ENCODE data around the gene EXD2.

Gene EXD2

GRCh38 chr14:69153152-69153872 lies 38.0 kb upstream of the EXD2 start:
- Histone ChIP-seq H4K91ac (ENCODE audit: low read depth, low read length, poor library complexity) (no peak overlapping the region), H2BK15ac (ENCODE audit: low read length) (peak overlapping the region; percentile 37), H2BK12ac (ENCODE audit: low read length) (no peak overlapping the region), H4K8ac (ENCODE audit: low read depth, low read length) (no peak overlapping the region), H3K9ac (ENCODE audit: low read depth, low read length, poor library complexity) (peak overlapping the region; percentile 82), H3K79me1 (ENCODE audit: low read depth, low read length) (peaks cover 3% of the 10 kb centered on the region), H2AK5ac (ENCODE audit: low read depth, low read length) (no peak overlapping the region), H2AFZ (ENCODE audit: low read length) (peak overlapping the region; percentile 95), H2BK5ac (ENCODE audit: low read length) (peak overlapping the region; percentile 97), H3K14ac (ENCODE audit: low read length) (no peak overlapping the region), H3K9me3 (replicated peaks in 1 of 2; ENCODE audit: control insufficient read depth in 2 of 2, insufficient read depth in 1 of 2, low read depth in 1 of 2, low read length in 2 of 2) (no peaks in the 10 kb centered on the region), H3K18ac (ENCODE audit: low read length) (peak overlapping the region; percentile 96), H3K27me3 (ENCODE audit: control insufficient read depth in 3 of 3, insufficient read depth in 3 of 3, low read depth in 1 of 3, low read length in 3 of 3) (peaks cover 0 to 3% (median 0%) of the 10 kb centered on the region in 3 experiments), H3K23ac (ENCODE audit: low read depth, low read length, poor library complexity) (peak overlapping the region; percentile 86), H3K36me3 (replicated peaks in 1 of 2; ENCODE audit: control insufficient read depth in 2 of 2, insufficient read depth in 2 of 2, low read length in 2 of 2) (peaks cover 2 to 24% of the 10 kb centered on the region in 2 donors), H3K4me2 (ENCODE audit: insufficient read depth, low read length, poor library complexity, severe bottlenecking) (peak overlapping the region; percentile 74), H2BK120ac (ENCODE audit: low read depth, low read length) (no peak overlapping the region), H3K4me1 (ENCODE audit: control insufficient read depth in 2 of 2, insufficient read depth in 1 of 2, low read depth in 1 of 2, low read length in 2 of 2) (peaks cover 1 to 5% of the 10 kb centered on the region in 2 donors), H3K27ac (replicated peaks; ENCODE audit: low read length) (peak overlapping the region; percentile 97), H3K4me3 (ENCODE audit: low read length in 2 of 2) (peak overlapping the region; percentile 86 to 87), H3K4ac (ENCODE audit: low read length) (no peak overlapping the region)
- DNase-seq (ENCODE audit: low spot score) = peak; percentile 87
- no CpG with 5 or more reads among the region's 72 CpGs for WGBS, 2 donors (ENCODE audit: extremely low coverage in 2 of 2, insufficient read length in 2 of 2, insufficient replicate concordance in 1 of 2)

- H2AK5ac ChIP-seq (ENCODE audit: low read depth, low read length) = no peak overlapping the region
- H2BK12ac ChIP-seq (ENCODE audit: low read length) = no peak overlapping the region
- H2BK120ac ChIP-seq (ENCODE audit: low read depth, low read length) = no peak overlapping the region
- H3K4me3 ChIP-seq (ENCODE audit: low read length in 2 of 2) = peak overlapping the region; percentile 86 to 87
- H3K14ac ChIP-seq (ENCODE audit: low read length) = no peak overlapping the region
- no peak for DNase-seq (ENCODE audit: low spot score)
- peak overlapping the region; percentile 95 for H2AFZ ChIP-seq (ENCODE audit: low read length)
- H3K4ac ChIP-seq (ENCODE audit: low read length) = no peak overlapping the region
- H3K79me1 ChIP-seq (ENCODE audit: low read depth, low read length) = peaks cover 3% of the 10 kb centered on the region
- H3K27ac ChIP-seq (replicated peaks; ENCODE audit: low read length) = no peak overlapping the region
- no peak overlapping the region for H2BK15ac ChIP-seq (ENCODE audit: low read length)
- no peak overlapping the region for H4K91ac ChIP-seq (ENCODE audit: low read depth, low read length, poor library complexity)
- no peak overlapping the region for H2BK5ac ChIP-seq (ENCODE audit: low read length)
- no peak overlapping the region for H3K23ac ChIP-seq (ENCODE audit: low read depth, low read length, poor library complexity)
- H3K4me1 ChIP-seq (ENCODE audit: control insufficient read depth in 2 of 2, insufficient read depth in 1 of 2, low read depth in 1 of 2, low read length in 2 of 2) = peaks cover 1 to 5% of the 10 kb centered on the region in 2 donors
- peaks cover 0 to 3% (median 0%) of the 10 kb centered on the region in 3 experiments for H3K27me3 ChIP-seq (ENCODE audit: control insufficient read depth in 3 of 3, insufficient read depth in 3 of 3, low read depth in 1 of 3, low read length in 3 of 3)
- H3K4me2 ChIP-seq (ENCODE audit: insufficient read depth, low read length, poor library complexity, severe bottlenecking) = peak overlapping the region; percentile 74
- H3K9ac ChIP-seq (ENCODE audit: low read depth, low read length, poor library complexity) = no peak overlapping the region
- no peaks in the 10 kb centered on the region for H3K9me3 ChIP-seq (replicated peaks in 1 of 2; ENCODE audit: control insufficient read depth in 2 of 2, insufficient read depth in 1 of 2, low read depth in 1 of 2, low read length in 2 of 2)
- H3K18ac ChIP-seq (ENCODE audit: low read length) = no peak overlapping the region
- peaks cover 0 to 19% of the 10 kb centered on the region in 2 donors for H3K36me3 ChIP-seq (replicated peaks in 1 of 2; ENCODE audit: control insufficient read depth in 2 of 2, insufficient read depth in 2 of 2, low read length in 2 of 2)
- WGBS, 2 donors (ENCODE audit: extremely low coverage in 2 of 2, insufficient read length in 2 of 2, insufficient replicate concordance in 1 of 2) = no CpG with 5 or more reads among the region's 13 CpGs
- H4K8ac ChIP-seq (ENCODE audit: low read depth, low read length) = no peak overlapping the region
These were observed 37.4 kb upstream of the EXD2 start for GRCh38 chr14:69153873-69154270.

GRCh38 chr14:69154779-69155178 lies 36.5 kb upstream of the EXD2 start:
- H2BK5ac ChIP-seq (ENCODE audit: low read length) = no peak overlapping the region
- H2AK5ac ChIP-seq (ENCODE audit: low read depth, low read length) = no peak overlapping the region
- no peak for DNase-seq (ENCODE audit: low spot score)
- H3K79me1 ChIP-seq (ENCODE audit: low read depth, low read length) = peaks cover 3% of the 10 kb centered on the region
- no peak overlapping the region for H4K8ac ChIP-seq (ENCODE audit: low read depth, low read length)
- H3K14ac ChIP-seq (ENCODE audit: low read length) = no peak overlapping the region
- no peak overlapping the region for H3K4me2 ChIP-seq (ENCODE audit: insufficient read depth, low read length, poor library complexity, severe bottlenecking)
- H2BK12ac ChIP-seq (ENCODE audit: low read length) = no peak overlapping the region
- H3K9me3 ChIP-seq (replicated peaks in 1 of 2; ENCODE audit: control insufficient read depth in 2 of 2, insufficient read depth in 1 of 2, low read depth in 1 of 2, low read length in 2 of 2) = no peaks in the 10 kb centered on the region
- no peak overlapping the region for H3K9ac ChIP-seq (ENCODE audit: low read depth, low read length, poor library complexity)
- no peak overlapping the region for H2BK120ac ChIP-seq (ENCODE audit: low read depth, low read length)
- no CpG with 5 or more reads among the region's 4 CpGs for WGBS, 2 donors (ENCODE audit: extremely low coverage in 2 of 2, insufficient read length in 2 of 2, insufficient replicate concordance in 1 of 2)
- no peak overlapping the region for H2BK15ac ChIP-seq (ENCODE audit: low read length)
- H3K4me1 ChIP-seq (ENCODE audit: control insufficient read depth in 2 of 2, insufficient read depth in 1 of 2, low read depth in 1 of 2, low read length in 2 of 2) = peaks cover 1 to 5% of the 10 kb centered on the region in 2 donors
- H3K27me3 ChIP-seq (ENCODE audit: control insufficient read depth in 3 of 3, insufficient read depth in 3 of 3, low read depth in 1 of 3, low read length in 3 of 3) = peaks cover 0 to 3% (median 0%) of the 10 kb centered on the region in 3 experiments
- H3K4me3 ChIP-seq (ENCODE audit: low read length in 2 of 2) = no peak overlapping the region
- H3K23ac ChIP-seq (ENCODE audit: low read depth, low read length, poor library complexity) = no peak overlapping the region
- H4K91ac ChIP-seq (ENCODE audit: low read depth, low read length, poor library complexity) = no peak overlapping the region
- peak overlapping the region; percentile 65 for H2AFZ ChIP-seq (ENCODE audit: low read length)
- H3K27ac ChIP-seq (replicated peaks; ENCODE audit: low read length) = no peak overlapping the region
- no peak overlapping the region for H3K4ac ChIP-seq (ENCODE audit: low read length)
- H3K36me3 ChIP-seq (replicated peaks in 1 of 2; ENCODE audit: control insufficient read depth in 2 of 2, insufficient read depth in 2 of 2, low read length in 2 of 2) = peaks cover 0 to 10% of the 10 kb centered on the region in 2 donors
- no peak overlapping the region for H3K18ac ChIP-seq (ENCODE audit: low read length)

GRCh38 chr14:69156224-69156623 lies 35.1 kb upstream of the EXD2 start:
- Histone ChIP-seq H3K4me1 (ENCODE audit: control insufficient read depth in 2 of 2, insufficient read depth in 1 of 2, low read depth in 1 of 2, low read length in 2 of 2) (peaks cover 1 to 2% of the 10 kb centered on the region in 2 donors), H3K14ac (ENCODE audit: low read length) (no peak overlapping the region), H3K18ac (ENCODE audit: low read length) (no peak overlapping the region), H3K23ac (ENCODE audit: low read depth, low read length, poor library complexity) (no peak overlapping the region), H3K4me2 (ENCODE audit: insufficient read depth, low read length, poor library complexity, severe bottlenecking) (no peak overlapping the region), H3K4me3 (ENCODE audit: low read length in 2 of 2) (no peak overlapping the region), H2BK120ac (ENCODE audit: low read depth, low read length) (no peak overlapping the region), H3K4ac (ENCODE audit: low read length) (no peak overlapping the region), H2BK5ac (ENCODE audit: low read length) (no peak overlapping the region), H3K27me3 (ENCODE audit: control insufficient read depth in 3 of 3, insufficient read depth in 3 of 3, low read depth in 1 of 3, low read length in 3 of 3) (peaks cover 0 to 3% (median 0%) of the 10 kb centered on the region in 3 experiments), H2BK12ac (ENCODE audit: low read length) (no peak overlapping the region), H2BK15ac (ENCODE audit: low read length) (no peak overlapping the region), H4K91ac (ENCODE audit: low read depth, low read length, poor library complexity) (no peak overlapping the region), H3K36me3 (replicated peaks in 1 of 2; ENCODE audit: control insufficient read depth in 2 of 2, insufficient read depth in 2 of 2, low read length in 2 of 2) (no peaks in the 10 kb centered on the region), H3K9me3 (replicated peaks in 1 of 2; ENCODE audit: control insufficient read depth in 2 of 2, insufficient read depth in 1 of 2, low read depth in 1 of 2, low read length in 2 of 2) (no peaks in the 10 kb centered on the region), H2AK5ac (ENCODE audit: low read depth, low read length) (no peak overlapping the region), H3K27ac (replicated peaks; ENCODE audit: low read length) (no peak overlapping the region), H3K9ac (ENCODE audit: low read depth, low read length, poor library complexity) (no peak overlapping the region), H4K8ac (ENCODE audit: low read depth, low read length) (no peak overlapping the region), H3K79me1 (ENCODE audit: low read depth, low read length) (peaks cover 2% of the 10 kb centered on the region), H2AFZ (ENCODE audit: low read length) (no peak overlapping the region)
- DNase-seq (ENCODE audit: low spot score) = no peak
